H1 (cell line): ENCODE results near the gene CWC27. TPM values are rescaled to one million over a fixed set of nuclear protein-coding genes. Genes with fewer than 3 reads are reported as not detected.

ENCODE experiments used
- JUND ChIP-seq: IDR thresholded peaks from 2 replicates; pipeline ENCODE4 v1.6.1; 2011; ENCODE audit warnings: mild to moderate bottlenecking, improper control_type of control experiment, low read length
- polyA plus RNA-seq, 7 experiments: library from polyadenylated mRNA; depleted of rRNA in 3 of 7; stranded (reverse) in 5 of 7; unstranded in 2 of 7; fragments of >200 nt in 5 of 7; fragments of 200-250 nt in 2 of 7; gene quantifications; 1 replicate in 5 of 7; 2 replicates in 1 of 7; 4 replicates in 1 of 7; pipeline versions ENCODE4 v1.2.1 to v1.2.3, GENCODE V29; 2011 to 2013; ENCODE audit warnings: missing spikeins in 2 of 7, mixed read lengths in 2 of 7
- total RNA-seq: library from RNA; stranded (reverse); fragmentation: NEBNext Ultra II Directional; extraction: Animal tissue kit (Norgen Biotek cat#: 25700); gene quantifications from 2 replicates; pipeline ENCODE4 v1.2.1, GENCODE V29; 2021

Gene CWC27
- total and polyA plus RNA-seq, 2 of the 8 experiments (the other 6 are each of a cell fraction or from before 2014, with no cell fraction given) = 24.9 to 43.4 TPM

GRCh38 chr5:64838803-64839202 lies 70.1 kb downstream of the CWC27 start (continued):
- TF ChIP-seq JUND = no peak
